Hematopoietic multipotent progenitor cell treated with erythropoietin and hydrocortisone succinate and interleukin-3 and kit ligand, for 4 days (in vitro differentiated cells): ENCODE data around the gene ATP6V1E1.
A peak's percentile ranks its signal among the peaks of the same experiment; 100 is the strongest.

Experiments used
- DNase-seq: peaks from one replicate; pipeline ENCODE4 v3.0.0-alpha.2; 2015

Gene ATP6V1E1

GRCh38 chr22:17633217-17633997 lies 4.9 kb upstream of the ATP6V1E1 start:
- peak; percentile 59 for DNase-seq

GRCh38 chr22:17631076-17631565 lies 2.6 kb upstream of the ATP6V1E1 start:
- DNase-seq = no peak

GRCh38 chr22:17629641-17630040 lies 1.1 kb upstream of the ATP6V1E1 start:
- peak; percentile 35 for DNase-seq

GRCh38 chr22:17629173-17629489 lies 582 bp upstream of the ATP6V1E1 start:
- DNase-seq = no peak

- peak; percentile 18 for DNase-seq
Measured at GRCh38 chr22:17627961-17628405, 566 bp downstream of the ATP6V1E1 start.

- no peak for DNase-seq
Measured at GRCh38 chr22:17613280-17613679, 15.3 kb downstream of the ATP6V1E1 start.

GRCh38 chr22:17612057-17612456 lies 16.5 kb downstream of the ATP6V1E1 start:
- DNase-seq = no peak

- no peak for DNase-seq
Measured at GRCh38 chr22:17607891-17608521, 20.5 kb downstream of the ATP6V1E1 start.

GRCh38 chr22:17606496-17606895 lies 22.1 kb downstream of the ATP6V1E1 start:
- DNase-seq = peak; percentile 80

- no peak for DNase-seq
Measured at GRCh38 chr22:17603668-17604067, 24.9 kb downstream of the ATP6V1E1 start.

- DNase-seq = no peak
Measured at GRCh38 chr22:17601031-17601430, 27.5 kb downstream of the ATP6V1E1 start.

GRCh38 chr22:17598318-17598717 lies 30.2 kb downstream of the ATP6V1E1 start:
- no peak for DNase-seq

GRCh38 chr22:17597217-17597616 lies 31.3 kb downstream of the ATP6V1E1 start:
- DNase-seq = no peak

- no peak for DNase-seq
Measured at GRCh38 chr22:17596226-17596625, 32.3 kb downstream of the ATP6V1E1 start.

- no peak for DNase-seq
Measured at GRCh38 chr22:17592201-17592600, 36.3 kb downstream of the ATP6V1E1 start.

- DNase-seq = no peak
Measured at GRCh38 chr22:17590586-17590985, 38.0 kb downstream of the ATP6V1E1 start.

GRCh38 chr22:17589810-17590375 lies 38.7 kb downstream of the ATP6V1E1 start:
- DNase-seq = no peak

GRCh38 chr22:17588606-17589005 lies 39.9 kb downstream of the ATP6V1E1 start:
- no peak for DNase-seq

- no peak for DNase-seq
Measured at GRCh38 chr22:17587629-17588028, 40.9 kb downstream of the ATP6V1E1 start.

GRCh38 chr22:17586831-17587440 lies 41.6 kb downstream of the ATP6V1E1 start:
- no peak for DNase-seq

- DNase-seq = no peak
Measured at GRCh38 chr22:17583151-17583550, 45.4 kb downstream of the ATP6V1E1 start.

GRCh38 chr22:17581631-17582030 lies 46.9 kb downstream of the ATP6V1E1 start:
- DNase-seq = no peak

- no peak for DNase-seq
Measured at GRCh38 chr22:17581056-17581455, 47.5 kb downstream of the ATP6V1E1 start.
